ENCODE data around the gene TOLLIP. TPM values are rescaled to one million over a fixed set of nuclear protein-coding genes. Genes with fewer than 3 reads are reported as not detected.

The TOLLIP gene
- total RNA-seq, 1 donor from 2014 or later = 49.9 TPM

Small RNAs within 50 kb of the gene (microRNA-seq; reads per million reads assigned to microRNA genes)
- not detected for gene MIR6744

Other genes starting within 250 kb of the TOLLIP start
- not detected for gene MUC2, start 234.8 kb downstream of the TOLLIP start, total RNA-seq
- not detected for gene MUC5AC, start 151.7 kb downstream of the TOLLIP start, total RNA-seq
- not detected for gene MUC5B, start 86.6 kb downstream of the TOLLIP start, total RNA-seq
- 0.67 TPM for gene BRSK2, start 80.3 kb upstream of the TOLLIP start, total RNA-seq
- 46.1 TPM for gene MOB2, start 177.1 kb upstream of the TOLLIP start, total RNA-seq